GM12878 (cell line): ENCODE measurements around the gene PCIF1. TPM values are rescaled to one million over a fixed set of nuclear protein-coding genes. Genes with fewer than 3 reads are reported as not detected.

Experiments used
- CBFB ChIP-seq: IDR thresholded peaks from 2 replicates; pipeline ENCODE4 v1.6.1; 2016; ENCODE audit warnings: antibody characterized with exemption, low read depth
- EZH2 ChIP-seq: IDR thresholded peaks from 2 replicates; pipeline ENCODE4 v1.6.1; 2012; ENCODE audit warnings: low read depth, mild to moderate bottlenecking, control low read depth, inconsistent platforms, low read length, borderline replicate concordance; ENCODE audit not compliant: control insufficient read depth
- IKZF1 ChIP-seq: fragments of 450-650 bp; conservative IDR thresholded peaks from 2 replicates; pipeline ENCODE4 v1.6.1; 2017; ENCODE audit warnings: antibody characterized with exemption, mild to moderate bottlenecking
- MEF2B ChIP-seq: fragments of 450-650 bp; IDR thresholded peaks from 2 replicates; pipeline ENCODE4 v1.6.1; 2018; ENCODE audit warnings: mild to moderate bottlenecking, moderate library complexity; ENCODE audit not compliant: partially characterized antibody, poor library complexity, severe bottlenecking
- NFYB ChIP-seq: IDR thresholded peaks from 2 replicates; pipeline ENCODE4 v1.6.1; 2011; ENCODE audit warnings: low read depth, mild to moderate bottlenecking, low read length, improper control_type of control experiment, moderate library complexity; ENCODE audit not compliant: insufficient read depth
- PAX5 ChIP-seq: IDR thresholded peaks from 2 replicates; pipeline ENCODE4 v1.6.1; 2011; ENCODE audit warnings: low read depth, low read length, borderline replicate concordance
- SMARCA5 ChIP-seq: fragments of 450-650 bp; IDR thresholded peaks from 2 replicates; pipeline ENCODE4 v1.6.1; 2017; ENCODE audit warnings: mild to moderate bottlenecking
- TCF12 ChIP-seq: IDR thresholded peaks from 2 replicates; pipeline ENCODE4 v1.6.1; 2011; ENCODE audit warnings: low read depth, mild to moderate bottlenecking, low read length
- TCF7 ChIP-seq: IDR thresholded peaks from 2 replicates; pipeline ENCODE4 v1.6.1; 2014; ENCODE audit warnings: antibody characterized with exemption, borderline replicate concordance
- polyA plus RNA-seq, 11 experiments: library from polyadenylated mRNA; depleted of rRNA in 4 of 11; unstranded in 6 of 11; stranded (reverse) in 5 of 11; fragments of >200 nt; fragmentation: Nextera tagmentation in 4 of 11; fragmentation: Illumina TruSeq in 1 of 11; extraction: Ambion mirVana in 4 of 11; extraction: Trizol in 1 of 11; gene quantifications; 1 replicate in 1 of 11; 2 replicates in 10 of 11; pipeline versions ENCODE4 v1.2.1 to v1.2.3, GENCODE V29; 2011 to 2016; ENCODE audit warnings: inconsistent platforms in 2 of 11, missing spikeins in 2 of 11, low read depth in 1 of 11
- total RNA-seq, 4 experiments: library from RNA; depleted of rRNA in 3 of 4; stranded (reverse); fragments of >200 nt in 3 of 4; fragmentation: Illumina TruSeq in 1 of 4; extraction: Trizol in 1 of 4; gene quantifications; 2 replicates each; pipeline versions ENCODE4 v1.2.1 to v1.2.3, GENCODE V29; 2013 to 2021
- TF ChIP-seq, protein P1 (sequence below): fragments of 450-650 bp; IDR thresholded peaks from 2 replicates; pipeline ENCODE4 v1.6.1; 2017; ENCODE audit warnings: mild to moderate bottlenecking, low read depth, inconsistent platforms; ENCODE audit not compliant: poor library complexity, severe bottlenecking
- TF ChIP-seq, protein P2 (sequence below): fragments of 450-650 bp; formaldehyde crosslinking; IDR thresholded peaks from 2 replicates; pipeline ENCODE4 v1.5.0; 2022; ENCODE audit warnings: mild to moderate bottlenecking, missing genetic modification characterization
- TF ChIP-seq, protein P3 (sequence below): fragments of 450-650 bp; IDR thresholded peaks from 2 replicates; pipeline ENCODE4 v1.6.1; 2017; ENCODE audit warnings: low read depth, mild to moderate bottlenecking, moderate library complexity

PCIF1 gene
- total and polyA plus RNA-seq, 10 of the 15 experiments (the other 5 are each of a cell fraction or from before 2014, with no cell fraction given) = 8.4 to 32.9 (median 17.6) TPM

DNA sequence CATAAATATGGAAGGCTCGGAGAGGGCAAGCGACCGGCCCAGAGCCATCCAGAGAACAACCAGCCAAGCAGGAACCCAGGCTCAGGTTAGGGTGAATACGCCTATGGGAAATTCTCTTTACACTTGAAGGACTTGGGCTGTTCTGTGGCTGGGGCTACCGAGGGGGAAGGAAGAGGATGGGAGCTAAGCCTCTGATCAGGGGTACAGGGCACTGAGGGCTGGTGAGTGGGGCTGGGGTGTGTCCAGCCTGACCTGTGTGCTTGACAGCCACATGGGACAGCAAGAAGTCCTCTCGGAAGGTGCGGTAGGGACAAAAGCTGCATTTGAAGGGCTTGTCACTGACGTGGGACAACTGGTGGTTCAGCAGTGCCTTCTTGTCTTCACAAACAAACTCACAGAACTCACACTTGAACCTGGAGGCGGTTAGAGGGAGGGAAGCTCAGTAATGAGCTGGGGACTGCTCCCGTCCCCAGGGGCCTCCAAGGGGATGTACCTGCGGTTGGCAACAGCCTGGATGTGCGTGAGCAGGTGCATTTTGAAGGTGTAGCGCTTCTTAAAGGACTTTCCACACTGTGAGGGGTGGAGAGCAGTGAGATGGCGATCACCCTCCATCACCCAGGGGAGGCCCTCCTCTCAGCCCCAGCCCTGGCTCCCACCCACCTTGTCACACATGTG is 25.6 kb downstream of the PCIF1 start (continued):
- TF ChIP-seq EZH2 = no peak
- peak; percentile 84 for TF ChIP-seq TCF12
- TF ChIP-seq TCF7 = no peak
- TF ChIP-seq, protein P1, sequence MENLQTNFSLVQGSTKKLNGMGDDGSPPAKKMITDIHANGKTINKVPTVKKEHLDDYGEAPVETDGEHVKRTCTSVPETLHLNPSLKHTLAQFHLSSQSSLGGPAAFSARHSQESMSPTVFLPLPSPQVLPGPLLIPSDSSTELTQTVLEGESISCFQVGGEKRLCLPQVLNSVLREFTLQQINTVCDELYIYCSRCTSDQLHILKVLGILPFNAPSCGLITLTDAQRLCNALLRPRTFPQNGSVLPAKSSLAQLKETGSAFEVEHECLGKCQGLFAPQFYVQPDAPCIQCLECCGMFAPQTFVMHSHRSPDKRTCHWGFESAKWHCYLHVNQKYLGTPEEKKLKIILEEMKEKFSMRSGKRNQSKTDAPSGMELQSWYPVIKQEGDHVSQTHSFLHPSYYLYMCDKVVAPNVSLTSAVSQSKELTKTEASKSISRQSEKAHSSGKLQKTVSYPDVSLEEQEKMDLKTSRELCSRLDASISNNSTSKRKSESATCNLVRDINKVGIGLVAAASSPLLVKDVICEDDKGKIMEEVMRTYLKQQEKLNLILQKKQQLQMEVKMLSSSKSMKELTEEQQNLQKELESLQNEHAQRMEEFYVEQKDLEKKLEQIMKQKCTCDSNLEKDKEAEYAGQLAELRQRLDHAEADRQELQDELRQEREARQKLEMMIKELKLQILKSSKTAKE = no peak
- TF ChIP-seq, protein P2, sequence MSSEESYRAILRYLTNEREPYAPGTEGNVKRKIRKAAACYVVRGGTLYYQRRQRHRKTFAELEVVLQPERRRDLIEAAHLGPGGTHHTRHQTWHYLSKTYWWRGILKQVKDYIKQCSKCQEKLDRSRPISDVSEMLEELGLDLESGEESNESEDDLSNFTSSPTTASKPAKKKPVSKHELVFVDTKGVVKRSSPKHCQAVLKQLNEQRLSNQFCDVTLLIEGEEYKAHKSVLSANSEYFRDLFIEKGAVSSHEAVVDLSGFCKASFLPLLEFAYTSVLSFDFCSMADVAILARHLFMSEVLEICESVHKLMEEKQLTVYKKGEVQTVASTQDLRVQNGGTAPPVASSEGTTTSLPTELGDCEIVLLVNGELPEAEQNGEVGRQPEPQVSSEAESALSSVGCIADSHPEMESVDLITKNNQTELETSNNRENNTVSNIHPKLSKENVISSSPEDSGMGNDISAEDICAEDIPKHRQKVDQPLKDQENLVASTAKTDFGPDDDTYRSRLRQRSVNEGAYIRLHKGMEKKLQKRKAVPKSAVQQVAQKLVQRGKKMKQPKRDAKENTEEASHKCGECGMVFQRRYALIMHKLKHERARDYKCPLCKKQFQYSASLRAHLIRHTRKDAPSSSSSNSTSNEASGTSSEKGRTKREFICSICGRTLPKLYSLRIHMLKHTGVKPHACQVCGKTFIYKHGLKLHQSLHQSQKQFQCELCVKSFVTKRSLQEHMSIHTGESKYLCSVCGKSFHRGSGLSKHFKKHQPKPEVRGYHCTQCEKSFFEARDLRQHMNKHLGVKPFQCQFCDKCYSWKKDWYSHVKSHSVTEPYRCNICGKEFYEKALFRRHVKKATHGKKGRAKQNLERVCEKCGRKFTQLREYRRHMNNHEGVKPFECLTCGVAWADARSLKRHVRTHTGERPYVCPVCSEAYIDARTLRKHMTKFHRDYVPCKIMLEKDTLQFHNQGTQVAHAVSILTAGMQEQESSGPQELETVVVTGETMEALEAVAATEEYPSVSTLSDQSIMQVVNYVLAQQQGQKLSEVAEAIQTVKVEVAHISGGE (CRISPR knock-in tag) = no peak
- TF ChIP-seq, protein P3, sequence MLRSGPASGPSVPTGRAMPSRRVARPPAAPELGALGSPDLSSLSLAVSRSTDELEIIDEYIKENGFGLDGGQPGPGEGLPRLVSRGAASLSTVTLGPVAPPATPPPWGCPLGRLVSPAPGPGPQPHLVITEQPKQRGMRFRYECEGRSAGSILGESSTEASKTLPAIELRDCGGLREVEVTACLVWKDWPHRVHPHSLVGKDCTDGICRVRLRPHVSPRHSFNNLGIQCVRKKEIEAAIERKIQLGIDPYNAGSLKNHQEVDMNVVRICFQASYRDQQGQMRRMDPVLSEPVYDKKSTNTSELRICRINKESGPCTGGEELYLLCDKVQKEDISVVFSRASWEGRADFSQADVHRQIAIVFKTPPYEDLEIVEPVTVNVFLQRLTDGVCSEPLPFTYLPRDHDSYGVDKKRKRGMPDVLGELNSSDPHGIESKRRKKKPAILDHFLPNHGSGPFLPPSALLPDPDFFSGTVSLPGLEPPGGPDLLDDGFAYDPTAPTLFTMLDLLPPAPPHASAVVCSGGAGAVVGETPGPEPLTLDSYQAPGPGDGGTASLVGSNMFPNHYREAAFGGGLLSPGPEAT = peak; percentile 73; the same call in 1 of the 2 replicates
- 0 out of 2 replicates have a peak, but pooled peaks have one; percentile 57 for TF ChIP-seq PAX5
- peak; percentile 74 for TF ChIP-seq IKZF1
- 0 out of 2 replicates have a peak, but pooled peaks have one; percentile 51 for TF ChIP-seq CBFB
- no peak for TF ChIP-seq SMARCA5
- peak; percentile 99 for TF ChIP-seq MEF2B
- no peak for TF ChIP-seq NFYB
